NB4 (cell line): ENCODE results near the gene USH1C.

Source experiments
- DNase-seq: peaks from one replicate; pipeline ENCODE4 v3.0.0; 2010; ENCODE audit warnings: low read depth
- H3K4me3 ChIP-seq: one replicate; pipeline ENCODE4 v1.5.1; 2011; ENCODE audit warnings: mild to moderate bottlenecking, low read depth, low read length, moderate library complexity
- CTCF ChIP-seq: IDR thresholded peaks from one replicate; pipeline ENCODE4 v1.5.1; 2012; ENCODE audit warnings: low read depth, low read length
- MAX ChIP-seq: IDR thresholded peaks from 2 replicates; pipeline ENCODE4 v1.6.1; 2011; ENCODE audit warnings: low read depth, low read length
- MYC ChIP-seq: IDR thresholded peaks from 2 replicates; pipeline ENCODE4 v1.6.1; 2011; ENCODE audit warnings: low read depth, low read length
- POLR2A ChIP-seq: IDR thresholded peaks from 2 replicates; pipeline ENCODE4 v1.6.1; 2011; ENCODE audit warnings: mild to moderate bottlenecking; ENCODE audit not compliant: insufficient read length; ENCODE audit errors: extremely low read depth

Gene USH1C

GRCh38 chr11:17533778-17534415, 10.3 kb downstream of the USH1C start:
- TF ChIP-seq POLR2A, result no peak
- TF ChIP-seq MAX, result no peak
- TF ChIP-seq MYC, result no peak
- no peak for TF ChIP-seq CTCF

GRCh38 chr11:17533341-17533740, 10.9 kb downstream of the USH1C start:
- TF ChIP-seq MYC, result no peak
- TF ChIP-seq MAX, result no peak
- TF ChIP-seq CTCF, result no peak
- TF ChIP-seq POLR2A, result no peak
- no peak overlapping the region for H3K4me3 ChIP-seq
- no peak for DNase-seq

More at GRCh38 chr11:17533778-17534415, 10.3 kb downstream of the USH1C start:
- no peak overlapping the region for H3K4me3 ChIP-seq
- no peak for DNase-seq

- no peak overlapping the region for H3K4me3 ChIP-seq
- TF ChIP-seq CTCF (no peak), MAX (no peak), MYC (no peak), POLR2A (no peak)
- no peak for DNase-seq
Observed at GRCh38 chr11:17532784-17533183, 11.4 kb downstream of the USH1C start.

GRCh38 chr11:17531636-17532113, 12.5 kb downstream of the USH1C start:
- TF ChIP-seq POLR2A (no peak), CTCF (no peak), MYC (no peak), MAX (no peak)
- DNase-seq, result no peak
- no peak overlapping the region for H3K4me3 ChIP-seq

GRCh38 chr11:17531071-17531600, 13.1 kb downstream of the USH1C start:
- no peak overlapping the region for H3K4me3 ChIP-seq
- DNase-seq, result no peak
- TF ChIP-seq POLR2A (no peak), CTCF (no peak), MAX (no peak), MYC (no peak)
